SK-N-SH treated with all-trans-retinoic acid at 6 μM for 48 hours (cell line): ENCODE measurements around the gene MLST8.

Experiments used
- ARNTL ChIP-seq: fragments of 450-650 bp; formaldehyde crosslinking; IDR thresholded peaks from 2 replicates; pipeline ENCODE4 v1.5.0; 2020; ENCODE audit warnings: low read depth, mild to moderate bottlenecking, moderate library complexity, borderline replicate concordance
- CSDC2 ChIP-seq: fragments of 250-450 bp; sonication (Bioruptor Pico); IDR thresholded peaks from 2 replicates; pipeline ENCODE4 v1.5.0; 2020; ENCODE audit warnings: mild to moderate bottlenecking, moderate library complexity
- PPARA ChIP-seq: fragments of 250-450 bp; sonication (Bioruptor Pico); IDR thresholded peaks from 2 replicates; pipeline ENCODE4 v1.5.0; 2020; ENCODE audit warnings: mild to moderate bottlenecking, borderline replicate concordance
- RARB ChIP-seq: fragments of 250-450 bp; sonication (Bioruptor Pico); IDR thresholded peaks from 2 replicates; pipeline ENCODE4 v1.8.0; 2021; ENCODE audit warnings: mild to moderate bottlenecking, moderate library complexity
- SNAI2 ChIP-seq: fragments of 250-450 bp; sonication (Bioruptor Pico); IDR thresholded peaks from 2 replicates; pipeline ENCODE4 v1.5.0; 2020; ENCODE audit warnings: mild to moderate bottlenecking, moderate library complexity
- ZFP30 ChIP-seq: fragments of 450-650 bp; formaldehyde crosslinking; IDR thresholded peaks from 2 replicates; pipeline ENCODE4 v1.5.0; 2022; ENCODE audit warnings: mild to moderate bottlenecking, moderate library complexity
- ZNF70 ChIP-seq: fragments of 450-650 bp; formaldehyde crosslinking; IDR thresholded peaks from 2 replicates; pipeline ENCODE4 v1.5.0; 2020; ENCODE audit warnings: mild to moderate bottlenecking, moderate library complexity
- ZNF8 ChIP-seq: fragments of 450-650 bp; formaldehyde crosslinking; IDR thresholded peaks from 2 replicates; pipeline ENCODE4 v1.5.0; 2020; ENCODE audit warnings: mild to moderate bottlenecking, moderate library complexity
- TF ChIP-seq, protein P1 (sequence below): fragments of 250-450 bp; sonication (Bioruptor Pico); IDR thresholded peaks from 2 replicates; pipeline ENCODE4 v1.5.0; 2020; ENCODE audit warnings: mild to moderate bottlenecking, moderate library complexity
- TF ChIP-seq, protein P2 (sequence below): fragments of 250-450 bp; sonication (Bioruptor Pico); IDR thresholded peaks from 2 replicates; pipeline ENCODE4 v1.5.1; 2020; ENCODE audit warnings: low read depth, mild to moderate bottlenecking, moderate library complexity
- TF ChIP-seq, protein P3 (sequence below): fragments of 250-450 bp; sonication (Bioruptor Pico); IDR thresholded peaks from 2 replicates; pipeline ENCODE4 v1.8.0; 2020; ENCODE audit warnings: mild to moderate bottlenecking, moderate library complexity, borderline replicate concordance
- TF ChIP-seq, protein P4 (sequence below): fragments of 250-450 bp; sonication (Bioruptor Pico); IDR thresholded peaks from 2 replicates; pipeline ENCODE4 v1.5.1; 2021; ENCODE audit warnings: mild to moderate bottlenecking, moderate library complexity

DNA sequence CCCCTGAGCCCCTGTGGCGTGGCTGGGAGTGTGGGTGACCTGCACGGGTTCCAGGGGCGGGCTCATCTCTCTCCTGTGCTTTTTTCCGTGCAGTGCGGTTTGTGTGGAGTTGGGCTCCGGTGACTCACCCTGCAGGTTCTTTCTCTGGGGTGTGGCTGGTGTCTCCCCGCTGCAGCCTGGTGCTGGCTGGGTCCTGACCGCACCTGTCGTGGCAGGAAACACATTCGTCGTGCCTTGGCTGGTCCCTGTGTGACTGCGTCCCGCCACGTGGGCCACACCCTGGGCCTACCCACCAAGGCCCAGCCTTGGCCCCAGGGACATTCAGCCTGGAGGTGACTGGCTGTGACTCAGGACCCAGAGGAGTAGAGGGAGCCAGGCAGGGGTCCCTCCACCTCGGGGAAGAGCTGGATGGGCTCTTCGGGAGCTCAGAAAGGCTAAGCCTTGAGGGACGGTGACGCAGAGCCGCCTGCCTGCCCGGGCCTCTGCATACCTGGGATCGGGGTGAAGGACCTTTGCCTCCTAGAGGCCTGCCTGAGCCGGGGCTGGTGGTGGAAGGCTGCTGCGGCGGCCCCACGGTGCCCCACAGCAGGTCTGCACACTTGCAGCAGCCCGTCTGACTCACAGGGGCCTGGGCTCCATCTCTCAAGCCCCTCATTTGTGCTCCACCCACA lies 41.9 kb upstream of the MLST8 start:
- TF ChIP-seq ZNF70 (CRISPR knock-in tag) (no peak), ZNF8 (CRISPR knock-in tag) (no peak), ARNTL (CRISPR knock-in tag) (no peak), CSDC2 (no peak), RARB (CRISPR knock-in tag) (no peak), ZFP30 (CRISPR knock-in tag) (no peak), PPARA (no peak), SNAI2 (no peak)
- TF ChIP-seq, protein P1, sequence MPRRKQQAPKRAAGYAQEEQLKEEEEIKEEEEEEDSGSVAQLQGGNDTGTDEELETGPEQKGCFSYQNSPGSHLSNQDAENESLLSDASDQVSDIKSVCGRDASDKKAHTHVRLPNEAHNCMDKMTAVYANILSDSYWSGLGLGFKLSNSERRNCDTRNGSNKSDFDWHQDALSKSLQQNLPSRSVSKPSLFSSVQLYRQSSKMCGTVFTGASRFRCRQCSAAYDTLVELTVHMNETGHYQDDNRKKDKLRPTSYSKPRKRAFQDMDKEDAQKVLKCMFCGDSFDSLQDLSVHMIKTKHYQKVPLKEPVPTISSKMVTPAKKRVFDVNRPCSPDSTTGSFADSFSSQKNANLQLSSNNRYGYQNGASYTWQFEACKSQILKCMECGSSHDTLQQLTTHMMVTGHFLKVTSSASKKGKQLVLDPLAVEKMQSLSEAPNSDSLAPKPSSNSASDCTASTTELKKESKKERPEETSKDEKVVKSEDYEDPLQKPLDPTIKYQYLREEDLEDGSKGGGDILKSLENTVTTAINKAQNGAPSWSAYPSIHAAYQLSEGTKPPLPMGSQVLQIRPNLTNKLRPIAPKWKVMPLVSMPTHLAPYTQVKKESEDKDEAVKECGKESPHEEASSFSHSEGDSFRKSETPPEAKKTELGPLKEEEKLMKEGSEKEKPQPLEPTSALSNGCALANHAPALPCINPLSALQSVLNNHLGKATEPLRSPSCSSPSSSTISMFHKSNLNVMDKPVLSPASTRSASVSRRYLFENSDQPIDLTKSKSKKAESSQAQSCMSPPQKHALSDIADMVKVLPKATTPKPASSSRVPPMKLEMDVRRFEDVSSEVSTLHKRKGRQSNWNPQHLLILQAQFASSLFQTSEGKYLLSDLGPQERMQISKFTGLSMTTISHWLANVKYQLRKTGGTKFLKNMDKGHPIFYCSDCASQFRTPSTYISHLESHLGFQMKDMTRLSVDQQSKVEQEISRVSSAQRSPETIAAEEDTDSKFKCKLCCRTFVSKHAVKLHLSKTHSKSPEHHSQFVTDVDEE (CRISPR knock-in tag): no peak
- TF ChIP-seq, protein P2, sequence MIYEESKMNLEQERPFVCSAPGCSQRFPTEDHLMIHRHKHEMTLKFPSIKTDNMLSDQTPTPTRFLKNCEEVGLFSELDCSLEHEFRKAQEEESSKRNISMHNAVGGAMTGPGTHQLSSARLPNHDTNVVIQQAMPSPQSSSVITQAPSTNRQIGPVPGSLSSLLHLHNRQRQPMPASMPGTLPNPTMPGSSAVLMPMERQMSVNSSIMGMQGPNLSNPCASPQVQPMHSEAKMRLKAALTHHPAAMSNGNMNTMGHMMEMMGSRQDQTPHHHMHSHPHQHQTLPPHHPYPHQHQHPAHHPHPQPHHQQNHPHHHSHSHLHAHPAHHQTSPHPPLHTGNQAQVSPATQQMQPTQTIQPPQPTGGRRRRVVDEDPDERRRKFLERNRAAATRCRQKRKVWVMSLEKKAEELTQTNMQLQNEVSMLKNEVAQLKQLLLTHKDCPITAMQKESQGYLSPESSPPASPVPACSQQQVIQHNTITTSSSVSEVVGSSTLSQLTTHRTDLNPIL (CRISPR knock-in tag): no peak
- TF ChIP-seq, protein P3, sequence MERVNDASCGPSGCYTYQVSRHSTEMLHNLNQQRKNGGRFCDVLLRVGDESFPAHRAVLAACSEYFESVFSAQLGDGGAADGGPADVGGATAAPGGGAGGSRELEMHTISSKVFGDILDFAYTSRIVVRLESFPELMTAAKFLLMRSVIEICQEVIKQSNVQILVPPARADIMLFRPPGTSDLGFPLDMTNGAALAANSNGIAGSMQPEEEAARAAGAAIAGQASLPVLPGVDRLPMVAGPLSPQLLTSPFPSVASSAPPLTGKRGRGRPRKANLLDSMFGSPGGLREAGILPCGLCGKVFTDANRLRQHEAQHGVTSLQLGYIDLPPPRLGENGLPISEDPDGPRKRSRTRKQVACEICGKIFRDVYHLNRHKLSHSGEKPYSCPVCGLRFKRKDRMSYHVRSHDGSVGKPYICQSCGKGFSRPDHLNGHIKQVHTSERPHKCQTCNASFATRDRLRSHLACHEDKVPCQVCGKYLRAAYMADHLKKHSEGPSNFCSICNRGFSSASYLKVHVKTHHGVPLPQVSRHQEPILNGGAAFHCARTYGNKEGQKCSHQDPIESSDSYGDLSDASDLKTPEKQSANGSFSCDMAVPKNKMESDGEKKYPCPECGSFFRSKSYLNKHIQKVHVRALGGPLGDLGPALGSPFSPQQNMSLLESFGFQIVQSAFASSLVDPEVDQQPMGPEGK (CRISPR knock-in tag): no peak
- TF ChIP-seq, protein P4, sequence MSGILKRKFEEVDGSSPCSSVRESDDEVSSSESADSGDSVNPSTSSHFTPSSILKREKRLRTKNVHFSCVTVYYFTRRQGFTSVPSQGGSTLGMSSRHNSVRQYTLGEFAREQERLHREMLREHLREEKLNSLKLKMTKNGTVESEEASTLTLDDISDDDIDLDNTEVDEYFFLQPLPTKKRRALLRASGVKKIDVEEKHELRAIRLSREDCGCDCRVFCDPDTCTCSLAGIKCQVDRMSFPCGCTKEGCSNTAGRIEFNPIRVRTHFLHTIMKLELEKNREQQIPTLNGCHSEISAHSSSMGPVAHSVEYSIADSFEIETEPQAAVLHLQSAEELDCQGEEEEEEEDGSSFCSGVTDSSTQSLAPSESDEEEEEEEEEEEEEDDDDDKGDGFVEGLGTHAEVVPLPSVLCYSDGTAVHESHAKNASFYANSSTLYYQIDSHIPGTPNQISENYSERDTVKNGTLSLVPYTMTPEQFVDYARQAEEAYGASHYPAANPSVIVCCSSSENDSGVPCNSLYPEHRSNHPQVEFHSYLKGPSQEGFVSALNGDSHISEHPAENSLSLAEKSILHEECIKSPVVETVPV (CRISPR knock-in tag): no peak
